ENCODE results near the gene TTC28.
A peak's percentile ranks its signal among the peaks of the same experiment; 100 is the strongest.

Gene TTC28

GRCh38 chr22:28711341-28711740, 31.7 kb upstream of the TTC28 start:
- H2BK12ac ChIP-seq (ENCODE audit: low read length in 2 of 2), result no peak overlapping the region
- H3K4ac ChIP-seq (ENCODE audit: low read depth in 1 of 2, low read length in 2 of 2), result no peak overlapping the region
- H4K91ac ChIP-seq (ENCODE audit: low read length), result no peak overlapping the region
- H3K23ac ChIP-seq (ENCODE audit: low read length in 2 of 2), result no peak overlapping the region
- H3K79me1 ChIP-seq (replicated peaks; ENCODE audit: low read length, poor library complexity, severe bottlenecking), result peaks cover 3% of the 10 kb centered on the region
- no peak overlapping the region for H2BK5ac ChIP-seq (ENCODE audit: low read depth, low read length, poor library complexity, severe bottlenecking)
- H3K27me3 ChIP-seq (ENCODE audit: control insufficient read depth in 1 of 2, insufficient read depth in 1 of 2, low read length in 2 of 2), result no peaks in the 10 kb centered on the region
- no peaks in the 10 kb centered on the region for H3K9me3 ChIP-seq (ENCODE audit: control insufficient read depth, low read length)
- peak overlapping the region; percentile 93 for H3K9ac ChIP-seq (ENCODE audit: low read length)
- no peak overlapping the region for H2AFZ ChIP-seq (ENCODE audit: low read depth, low read length)
- H3K18ac ChIP-seq (ENCODE audit: low read depth in 1 of 2, low read length in 2 of 2), result no peak overlapping the region
- H3K36me3 ChIP-seq (ENCODE audit: control insufficient read depth in 1 of 2, insufficient read depth in 2 of 2, low read depth in 1 of 2, low read length in 2 of 2), result peaks cover 0 to 11% of the 10 kb centered on the region in 2 experiments
- no peak overlapping the region for H3K4me2 ChIP-seq (ENCODE audit: low read length, poor library complexity, severe bottlenecking)
- H2BK15ac ChIP-seq (ENCODE audit: low read depth, poor library complexity, severe bottlenecking), result no peak overlapping the region
- no peak overlapping the region for H4K8ac ChIP-seq (ENCODE audit: low read length)
- peak overlapping the region in 1 of 2 experiments; percentile 67 for H3K4me3 ChIP-seq (ENCODE audit: insufficient read depth in 1 of 2, low read depth in 1 of 2, low read length in 2 of 2)
- H3K14ac ChIP-seq (ENCODE audit: low read length in 2 of 2), result no peak overlapping the region
- no peak overlapping the region for H2BK120ac ChIP-seq (ENCODE audit: low read depth, low read length)
- peaks cover 6% of the 10 kb centered on the region for H3K4me1 ChIP-seq (ENCODE audit: control insufficient read depth, insufficient read depth, low read depth, low read length)
- DNase-seq, result no peak
- H3K27ac ChIP-seq (ENCODE audit: low read length, poor library complexity, severe bottlenecking), result no peak overlapping the region
- no CpG with 5 or more reads among the region's 2 CpGs for WGBS
- H2AK5ac ChIP-seq (ENCODE audit: low read length, severe bottlenecking), result no peak overlapping the region

- peaks cover 3% of the 10 kb centered on the region for H3K4me1 ChIP-seq (ENCODE audit: control insufficient read depth, insufficient read depth, low read depth, low read length)
- H2BK15ac ChIP-seq (ENCODE audit: low read depth, poor library complexity, severe bottlenecking), result no peak overlapping the region
- no peak overlapping the region for H2BK120ac ChIP-seq (ENCODE audit: low read depth, low read length)
- H2BK12ac ChIP-seq (ENCODE audit: low read length in 2 of 2), result no peak overlapping the region
- no peak overlapping the region for H3K23ac ChIP-seq (ENCODE audit: low read length in 2 of 2)
- peaks cover 0 to 17% of the 10 kb centered on the region in 2 experiments for H3K36me3 ChIP-seq (ENCODE audit: control insufficient read depth in 1 of 2, insufficient read depth in 2 of 2, low read depth in 1 of 2, low read length in 2 of 2)
- H3K27me3 ChIP-seq (ENCODE audit: control insufficient read depth in 1 of 2, insufficient read depth in 1 of 2, low read length in 2 of 2), result no peaks in the 10 kb centered on the region
- H3K4me2 ChIP-seq (ENCODE audit: low read length, poor library complexity, severe bottlenecking), result no peak overlapping the region
- no peak overlapping the region for H2BK5ac ChIP-seq (ENCODE audit: low read depth, low read length, poor library complexity, severe bottlenecking)
- H4K91ac ChIP-seq (ENCODE audit: low read length), result no peak overlapping the region
- no peak overlapping the region for H2AK5ac ChIP-seq (ENCODE audit: low read length, severe bottlenecking)
- no peak overlapping the region for H2AFZ ChIP-seq (ENCODE audit: low read depth, low read length)
- H3K9me3 ChIP-seq (ENCODE audit: control insufficient read depth, low read length), result no peaks in the 10 kb centered on the region
- peak; percentile 59 for DNase-seq
- H3K18ac ChIP-seq (ENCODE audit: low read depth in 1 of 2, low read length in 2 of 2), result no peak overlapping the region
- H4K8ac ChIP-seq (ENCODE audit: low read length), result no peak overlapping the region
- peaks cover 3% of the 10 kb centered on the region for H3K79me1 ChIP-seq (replicated peaks; ENCODE audit: low read length, poor library complexity, severe bottlenecking)
- no peak overlapping the region for H3K4ac ChIP-seq (ENCODE audit: low read depth in 1 of 2, low read length in 2 of 2)
- 6% methylated on average over 1 of the region's 3 CpGs for WGBS
- peak overlapping the region in 1 of 2 experiments; percentile 67 for H3K4me3 ChIP-seq (ENCODE audit: insufficient read depth in 1 of 2, low read depth in 1 of 2, low read length in 2 of 2)
- no peak overlapping the region for H3K14ac ChIP-seq (ENCODE audit: low read length in 2 of 2)
- H3K27ac ChIP-seq (ENCODE audit: low read length, poor library complexity, severe bottlenecking), result peak overlapping the region; percentile 91
- peak overlapping the region; percentile 93 for H3K9ac ChIP-seq (ENCODE audit: low read length)
Observed at GRCh38 chr22:28710576-28711191, 31.0 kb upstream of the TTC28 start.

- no peak overlapping the region for H3K18ac ChIP-seq (ENCODE audit: low read depth in 1 of 2, low read length in 2 of 2)
- peak overlapping the region in 1 of 2 experiments; percentile 62 for H3K4me3 ChIP-seq (ENCODE audit: insufficient read depth in 1 of 2, low read depth in 1 of 2, low read length in 2 of 2)
Observed at GRCh38 chr22:28710107-28710506, 30.5 kb upstream of the TTC28 start.

GRCh38 chr22:28706845-28707244, 27.2 kb upstream of the TTC28 start:
- Histone ChIP-seq H2AK5ac (ENCODE audit: low read length, severe bottlenecking) (no peak overlapping the region), H3K4ac (ENCODE audit: low read depth in 1 of 2, low read length in 2 of 2) (no peak overlapping the region), H3K36me3 (ENCODE audit: control insufficient read depth in 1 of 2, insufficient read depth in 2 of 2, low read depth in 1 of 2, low read length in 2 of 2) (peaks cover 0 to 28% of the 10 kb centered on the region in 2 experiments), H4K91ac (ENCODE audit: low read length) (no peak overlapping the region), H3K27me3 (ENCODE audit: control insufficient read depth in 1 of 2, insufficient read depth in 1 of 2, low read length in 2 of 2) (no peaks in the 10 kb centered on the region), H3K27ac (ENCODE audit: low read length, poor library complexity, severe bottlenecking) (no peak overlapping the region), H3K23ac (ENCODE audit: low read length in 2 of 2) (no peak overlapping the region), H2BK5ac (ENCODE audit: low read depth, low read length, poor library complexity, severe bottlenecking) (no peak overlapping the region), H4K8ac (ENCODE audit: low read length) (no peak overlapping the region), H3K14ac (ENCODE audit: low read length in 2 of 2) (no peak overlapping the region), H3K9me3 (ENCODE audit: control insufficient read depth, low read length) (no peaks in the 10 kb centered on the region), H2BK15ac (ENCODE audit: low read depth, poor library complexity, severe bottlenecking) (no peak overlapping the region), H2BK120ac (ENCODE audit: low read depth, low read length) (peak overlapping the region; percentile 34), H3K4me2 (ENCODE audit: low read length, poor library complexity, severe bottlenecking) (no peak overlapping the region), H3K4me3 (ENCODE audit: insufficient read depth in 1 of 2, low read depth in 1 of 2, low read length in 2 of 2) (no peak overlapping the region), H3K4me1 (ENCODE audit: control insufficient read depth, insufficient read depth, low read depth, low read length) (peaks cover 1% of the 10 kb centered on the region), H2BK12ac (ENCODE audit: low read length in 2 of 2) (no peak overlapping the region), H2AFZ (ENCODE audit: low read depth, low read length) (no peak overlapping the region), H3K18ac (ENCODE audit: low read depth in 1 of 2, low read length in 2 of 2) (no peak overlapping the region), H3K9ac (ENCODE audit: low read length) (no peak overlapping the region), H3K79me1 (replicated peaks; ENCODE audit: low read length, poor library complexity, severe bottlenecking) (no peaks in the 10 kb centered on the region)
- no peak for DNase-seq
- WGBS, result 92% methylated on average over 5 of the region's 6 CpGs

More at GRCh38 chr22:28710107-28710506, 30.5 kb upstream of the TTC28 start:
- Histone ChIP-seq H2AFZ (ENCODE audit: low read depth, low read length) (no peak overlapping the region), H2BK120ac (ENCODE audit: low read depth, low read length) (peak overlapping the region; percentile 15), H3K4ac (ENCODE audit: low read depth in 1 of 2, low read length in 2 of 2) (no peak overlapping the region), H3K4me1 (ENCODE audit: control insufficient read depth, insufficient read depth, low read depth, low read length) (peaks cover 3% of the 10 kb centered on the region), H4K91ac (ENCODE audit: low read length) (no peak overlapping the region), H3K4me2 (ENCODE audit: low read length, poor library complexity, severe bottlenecking) (no peak overlapping the region), H3K14ac (ENCODE audit: low read length in 2 of 2) (no peak overlapping the region), H2BK5ac (ENCODE audit: low read depth, low read length, poor library complexity, severe bottlenecking) (no peak overlapping the region), H3K9me3 (ENCODE audit: control insufficient read depth, low read length) (no peaks in the 10 kb centered on the region), H3K9ac (ENCODE audit: low read length) (peak overlapping the region; percentile 93), H4K8ac (ENCODE audit: low read length) (no peak overlapping the region), H3K36me3 (ENCODE audit: control insufficient read depth in 1 of 2, insufficient read depth in 2 of 2, low read depth in 1 of 2, low read length in 2 of 2) (peaks cover 0 to 17% of the 10 kb centered on the region in 2 experiments), H3K79me1 (replicated peaks; ENCODE audit: low read length, poor library complexity, severe bottlenecking) (peaks cover 3% of the 10 kb centered on the region), H2BK15ac (ENCODE audit: low read depth, poor library complexity, severe bottlenecking) (no peak overlapping the region), H2BK12ac (ENCODE audit: low read length in 2 of 2) (peak overlapping the region in 1 of 2 experiments; percentile 93), H3K23ac (ENCODE audit: low read length in 2 of 2) (no peak overlapping the region), H2AK5ac (ENCODE audit: low read length, severe bottlenecking) (no peak overlapping the region), H3K27ac (ENCODE audit: low read length, poor library complexity, severe bottlenecking) (peak overlapping the region; percentile 91), H3K27me3 (ENCODE audit: control insufficient read depth in 1 of 2, insufficient read depth in 1 of 2, low read length in 2 of 2) (no peaks in the 10 kb centered on the region)
- peak; percentile 10 for DNase-seq
